HL-60 (cell line): Measurements from ENCODE around the gene CNNM4.

Source experiments
- DNase-seq, 2 experiments: peaks; one replicate each; pipeline ENCODE4 v3.0.0-alpha.2; 2010 to 2020; ENCODE audit warnings: low read depth in 1 of 2, low spot score in 1 of 2
- H3K27ac ChIP-seq: fragments of 250-450 bp; sonication (Bioruptor Pico); replicated peaks from 2 replicates; pipeline ENCODE4 v1.5.1; 2020; ENCODE audit warnings: mild to moderate bottlenecking, moderate library complexity
- H3K27me3 ChIP-seq: fragments of 250-450 bp; sonication (Bioruptor Pico); 2 replicates; pipeline ENCODE4 v1.5.1; 2021; ENCODE audit warnings: mild to moderate bottlenecking, moderate library complexity; ENCODE audit not compliant: insufficient read depth, poor library complexity, severe bottlenecking
- H3K4me3 ChIP-seq: replicated peaks from 2 replicates; pipeline ENCODE4 v1.5.1; 2011; ENCODE audit warnings: mild to moderate bottlenecking, control low read depth, low read length; ENCODE audit not compliant: insufficient read depth
- GABPA ChIP-seq: IDR thresholded peaks from 2 replicates; pipeline ENCODE4 v1.6.1; 2012; ENCODE audit warnings: low read depth
- POLR2AphosphoS5 ChIP-seq: IDR thresholded peaks from 2 replicates; pipeline ENCODE4 v1.6.1; 2012; ENCODE audit warnings: low read depth
- SPI1 ChIP-seq: IDR thresholded peaks from 2 replicates; pipeline ENCODE4 v1.6.1; 2012; ENCODE audit warnings: low read depth, mild to moderate bottlenecking, borderline replicate concordance
- TF ChIP-seq, protein P1 (sequence below): IDR thresholded peaks from one replicate; pipeline ENCODE4 v1.5.1; 2011; ENCODE audit warnings: low read length, control low read depth, inconsistent platforms; ENCODE audit not compliant: insufficient read depth
- TF ChIP-seq, protein P2 (sequence below): IDR thresholded peaks from 2 replicates; pipeline ENCODE4 v1.6.1; 2012; ENCODE audit warnings: low read depth; ENCODE audit not compliant: insufficient replicate concordance

CNNM4 gene

DNA sequence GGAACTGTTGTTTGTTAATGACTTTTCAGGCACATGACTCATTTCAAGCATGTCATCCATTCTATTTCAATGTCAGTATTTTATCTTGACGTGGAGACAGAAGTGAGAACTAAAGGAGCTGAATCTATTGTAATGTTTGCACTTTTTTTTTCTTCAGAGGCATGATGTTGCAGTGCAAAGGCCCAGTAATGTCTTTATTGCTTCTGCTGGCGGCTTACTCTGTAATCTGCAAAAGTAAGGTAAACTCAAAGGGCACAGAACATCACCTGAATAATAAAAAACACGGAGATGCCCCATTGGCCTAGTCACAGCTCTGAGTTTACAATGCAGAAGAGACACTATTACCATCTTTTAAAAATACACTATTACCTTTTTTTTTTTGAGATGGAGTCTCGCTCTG, 53.0 kb downstream of the CNNM4 start:
- no peak for DNase-seq
- TF ChIP-seq SPI1 = no peak
- TF ChIP-seq, protein P1, sequence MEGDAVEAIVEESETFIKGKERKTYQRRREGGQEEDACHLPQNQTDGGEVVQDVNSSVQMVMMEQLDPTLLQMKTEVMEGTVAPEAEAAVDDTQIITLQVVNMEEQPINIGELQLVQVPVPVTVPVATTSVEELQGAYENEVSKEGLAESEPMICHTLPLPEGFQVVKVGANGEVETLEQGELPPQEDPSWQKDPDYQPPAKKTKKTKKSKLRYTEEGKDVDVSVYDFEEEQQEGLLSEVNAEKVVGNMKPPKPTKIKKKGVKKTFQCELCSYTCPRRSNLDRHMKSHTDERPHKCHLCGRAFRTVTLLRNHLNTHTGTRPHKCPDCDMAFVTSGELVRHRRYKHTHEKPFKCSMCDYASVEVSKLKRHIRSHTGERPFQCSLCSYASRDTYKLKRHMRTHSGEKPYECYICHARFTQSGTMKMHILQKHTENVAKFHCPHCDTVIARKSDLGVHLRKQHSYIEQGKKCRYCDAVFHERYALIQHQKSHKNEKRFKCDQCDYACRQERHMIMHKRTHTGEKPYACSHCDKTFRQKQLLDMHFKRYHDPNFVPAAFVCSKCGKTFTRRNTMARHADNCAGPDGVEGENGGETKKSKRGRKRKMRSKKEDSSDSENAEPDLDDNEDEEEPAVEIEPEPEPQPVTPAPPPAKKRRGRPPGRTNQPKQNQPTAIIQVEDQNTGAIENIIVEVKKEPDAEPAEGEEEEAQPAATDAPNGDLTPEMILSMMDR = no peak
- no peak for TF ChIP-seq GABPA
- no peak for TF ChIP-seq POLR2AphosphoS5
- TF ChIP-seq, protein P2, sequence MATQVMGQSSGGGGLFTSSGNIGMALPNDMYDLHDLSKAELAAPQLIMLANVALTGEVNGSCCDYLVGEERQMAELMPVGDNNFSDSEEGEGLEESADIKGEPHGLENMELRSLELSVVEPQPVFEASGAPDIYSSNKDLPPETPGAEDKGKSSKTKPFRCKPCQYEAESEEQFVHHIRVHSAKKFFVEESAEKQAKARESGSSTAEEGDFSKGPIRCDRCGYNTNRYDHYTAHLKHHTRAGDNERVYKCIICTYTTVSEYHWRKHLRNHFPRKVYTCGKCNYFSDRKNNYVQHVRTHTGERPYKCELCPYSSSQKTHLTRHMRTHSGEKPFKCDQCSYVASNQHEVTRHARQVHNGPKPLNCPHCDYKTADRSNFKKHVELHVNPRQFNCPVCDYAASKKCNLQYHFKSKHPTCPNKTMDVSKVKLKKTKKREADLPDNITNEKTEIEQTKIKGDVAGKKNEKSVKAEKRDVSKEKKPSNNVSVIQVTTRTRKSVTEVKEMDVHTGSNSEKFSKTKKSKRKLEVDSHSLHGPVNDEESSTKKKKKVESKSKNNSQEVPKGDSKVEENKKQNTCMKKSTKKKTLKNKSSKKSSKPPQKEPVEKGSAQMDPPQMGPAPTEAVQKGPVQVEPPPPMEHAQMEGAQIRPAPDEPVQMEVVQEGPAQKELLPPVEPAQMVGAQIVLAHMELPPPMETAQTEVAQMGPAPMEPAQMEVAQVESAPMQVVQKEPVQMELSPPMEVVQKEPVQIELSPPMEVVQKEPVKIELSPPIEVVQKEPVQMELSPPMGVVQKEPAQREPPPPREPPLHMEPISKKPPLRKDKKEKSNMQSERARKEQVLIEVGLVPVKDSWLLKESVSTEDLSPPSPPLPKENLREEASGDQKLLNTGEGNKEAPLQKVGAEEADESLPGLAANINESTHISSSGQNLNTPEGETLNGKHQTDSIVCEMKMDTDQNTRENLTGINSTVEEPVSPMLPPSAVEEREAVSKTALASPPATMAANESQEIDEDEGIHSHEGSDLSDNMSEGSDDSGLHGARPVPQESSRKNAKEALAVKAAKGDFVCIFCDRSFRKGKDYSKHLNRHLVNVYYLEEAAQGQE = no peak
- H3K27me3 ChIP-seq = no peaks in the 10 kb centered on the region
- no peak overlapping the region for H3K27ac ChIP-seq
- H3K4me3 ChIP-seq = no peak overlapping the region

DNA sequence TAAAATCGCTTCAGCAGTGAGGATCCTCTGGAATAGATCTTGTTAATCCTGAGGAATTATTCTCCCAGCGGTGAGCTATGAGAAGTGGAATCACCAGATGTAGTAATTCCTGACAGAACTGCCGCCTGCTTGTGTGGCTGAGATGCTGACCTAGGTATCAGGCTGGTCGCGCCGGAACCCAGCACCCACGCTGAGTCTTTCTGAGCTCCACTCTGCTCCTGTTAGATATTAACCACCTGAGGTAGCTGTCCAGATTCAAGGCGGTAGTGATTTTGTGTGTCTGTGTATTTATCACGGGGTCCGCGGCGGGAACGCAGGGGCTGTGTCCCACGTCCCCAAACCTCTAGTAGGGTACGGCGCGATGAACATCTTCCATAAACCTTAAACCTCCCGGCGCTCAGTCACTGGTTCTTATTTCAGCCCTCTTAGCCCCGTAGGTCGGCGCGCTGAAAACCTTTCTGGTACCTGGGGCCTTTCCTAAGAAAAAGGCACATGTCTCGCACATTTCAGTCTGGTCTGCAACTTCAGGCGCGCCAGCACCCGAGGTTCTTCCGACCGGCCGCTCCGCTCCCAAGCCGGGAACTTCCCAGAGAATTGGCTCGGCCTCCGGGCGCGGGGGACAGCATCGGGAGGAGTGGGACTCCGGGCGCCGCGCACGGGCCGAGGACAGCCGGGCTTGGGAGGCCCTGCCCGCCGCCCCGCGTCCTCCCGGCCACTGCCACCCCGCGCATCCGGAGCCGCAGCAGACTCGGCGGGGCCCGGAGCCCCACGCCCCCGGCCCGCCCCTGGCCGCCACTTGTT, 54.8 kb downstream of the CNNM4 start:
- no peak for TF ChIP-seq POLR2AphosphoS5
- TF ChIP-seq, protein P2 = peak; percentile 50

DNA sequence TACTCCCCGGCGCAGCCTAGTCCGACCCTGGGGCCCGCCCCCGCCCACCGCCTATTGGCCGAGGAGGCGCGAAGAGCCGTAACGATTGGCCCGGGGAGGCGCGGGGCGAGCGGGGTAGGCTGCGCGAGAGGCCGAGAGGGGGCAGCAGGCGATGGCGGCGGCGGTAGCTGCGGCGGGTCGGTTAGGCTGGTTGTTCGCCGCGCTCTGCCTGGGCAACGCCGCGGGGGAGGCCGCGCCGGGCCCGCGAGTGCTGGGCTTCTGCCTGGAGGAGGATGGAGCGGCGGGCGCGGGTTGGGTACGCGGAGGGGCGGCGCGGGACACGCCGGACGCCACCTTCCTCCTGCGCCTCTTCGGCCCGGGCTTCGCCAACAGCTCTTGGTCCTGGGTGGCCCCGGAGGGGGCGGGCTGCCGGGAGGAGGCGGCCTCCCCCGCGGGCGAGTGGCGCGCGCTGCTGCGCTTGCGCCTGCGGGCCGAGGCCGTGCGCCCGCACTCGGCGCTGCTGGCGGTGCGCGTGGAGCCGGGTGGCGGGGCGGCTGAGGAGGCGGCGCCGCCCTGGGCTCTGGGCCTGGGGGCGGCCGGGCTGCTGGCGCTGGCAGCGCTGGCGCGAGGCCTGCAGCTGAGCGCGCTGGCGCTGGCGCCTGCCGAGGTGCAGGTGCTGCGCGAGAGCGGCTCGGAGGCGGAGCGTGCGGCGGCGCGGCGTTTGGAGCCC, 55.6 kb downstream of the CNNM4 start, which contains the start of gene CNNM3:
Gene CNNM3 (plus strand): TSS at position 142 of the 709 bp plus-strand sequence. CDS start 10 bp downstream, at position 152.
- DNase-seq = peak; percentile 66 to 97
- Histone ChIP-seq H3K27ac (peak within 1 kb of the TSS; percentile 69), H3K27me3 (no peaks in the 10 kb centered on the region), H3K4me3 (peak within 1 kb of the TSS; percentile 82)
- TF ChIP-seq POLR2AphosphoS5 (peak; percentile 65; the same call in 1 of the 2 replicates), SPI1 (no peak)

More for the DNA sequence above, 54.8 kb downstream of the CNNM4 start:
- peak overlapping the region; percentile 82 for H3K4me3 ChIP-seq
- H3K27ac ChIP-seq = peak overlapping the region; percentile 57
- H3K27me3 ChIP-seq = no peaks in the 10 kb centered on the region
- no peak for DNase-seq

DNA sequence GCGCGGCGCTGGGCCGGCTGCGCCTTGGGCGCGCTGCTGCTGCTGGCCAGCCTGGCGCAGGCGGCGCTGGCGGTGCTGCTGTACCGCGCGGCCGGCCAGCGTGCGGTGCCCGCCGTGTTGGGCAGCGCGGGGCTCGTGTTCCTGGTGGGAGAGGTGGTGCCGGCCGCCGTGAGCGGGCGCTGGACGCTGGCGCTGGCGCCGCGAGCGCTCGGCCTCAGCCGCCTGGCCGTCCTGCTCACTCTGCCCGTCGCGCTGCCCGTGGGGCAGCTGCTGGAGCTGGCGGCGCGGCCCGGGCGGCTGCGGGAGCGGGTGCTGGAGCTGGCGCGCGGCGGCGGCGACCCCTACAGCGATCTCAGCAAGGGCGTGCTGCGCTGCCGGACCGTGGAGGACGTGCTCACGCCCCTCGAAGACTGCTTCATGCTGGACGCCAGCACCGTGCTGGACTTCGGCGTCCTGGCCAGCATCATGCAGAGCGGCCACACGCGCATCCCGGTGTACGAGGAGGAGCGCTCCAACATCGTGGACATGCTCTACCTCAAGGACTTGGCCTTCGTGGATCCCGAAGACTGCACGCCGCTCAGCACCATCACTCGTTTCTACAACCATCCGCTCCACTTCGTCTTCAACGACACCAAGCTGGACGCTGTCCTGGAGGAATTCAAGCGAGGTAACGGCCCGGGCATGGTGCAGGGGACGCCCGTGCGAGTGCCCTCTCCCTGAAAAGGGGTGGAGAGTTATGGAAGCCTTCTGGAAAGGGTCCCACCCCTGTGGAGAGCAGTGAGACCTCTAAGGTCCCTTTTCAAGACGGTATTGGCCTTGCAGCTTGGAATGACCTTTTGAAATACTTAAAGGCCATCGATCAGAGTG, 56.4 kb downstream of the CNNM4 start:
- Histone ChIP-seq H3K27ac (no peak overlapping the region), H3K4me3 (peak overlapping the region; percentile 82), H3K27me3 (no peaks in the 10 kb centered on the region)
- DNase-seq = no peak
- TF ChIP-seq, protein P1 = no peak
- TF ChIP-seq, protein P2 = no peak
- TF ChIP-seq GABPA (no peak), SPI1 (no peak), POLR2AphosphoS5 (no peak)
